ENCODE data around the gene SLC17A5.
"Not testable (repeated sequence)": the region's sequence is repeated elsewhere in the genome, so short reads cannot be mapped to it uniquely, and the experiment has no call there.

Gene SLC17A5

GRCh38 chr6:73653571-73654424 lies at the start of gene SLC17A5:
TSS of gene SLC17A5 (minus strand) at chr6:73653992. CDS start at chr6:73653886, 106 bp downstream.
- intact Hi-C loops (cut with micrococcal nuclease): loop anchor here (5.0 kb wide), 1 partner anchor 201 kb away; the partner anchor contains the start of gene CGAS
- peak within 1 kb of the TSS; percentile 95 for H3K27ac Mint-ChIP-seq
- H3K4me3 Mint-ChIP-seq: peak within 1 kb of the TSS; percentile 85
- peaks cover 13% of the 10 kb centered on the region for H3K4me1 Mint-ChIP-seq (ENCODE audit: low read depth)
- H3K27me3 Mint-ChIP-seq: no peaks in the 10 kb centered on the region
- H3K36me3 Mint-ChIP-seq (ENCODE audit: low read depth): peaks cover 36% of the 10 kb centered on the region
- H3K9me3 Mint-ChIP-seq: no peaks in the 10 kb centered on the region

GRCh38 chr6:73703466-73703865 lies 49.7 kb upstream of the SLC17A5 start:
- peaks cover 6% of the 10 kb centered on the region for H3K36me3 Mint-ChIP-seq (ENCODE audit: low read depth)
- no peaks in the 10 kb centered on the region for H3K27me3 Mint-ChIP-seq
- H3K9me3 Mint-ChIP-seq: no peaks in the 10 kb centered on the region

GRCh38 chr6:73702444-73702843 lies 48.7 kb upstream of the SLC17A5 start:
- H3K4me3 Mint-ChIP-seq: no peak overlapping the region
- H3K4me1 Mint-ChIP-seq (ENCODE audit: low read depth): peaks cover 10% of the 10 kb centered on the region
- no peaks in the 10 kb centered on the region for H3K9me3 Mint-ChIP-seq
- peaks cover 6% of the 10 kb centered on the region for H3K36me3 Mint-ChIP-seq (ENCODE audit: low read depth)
- no peaks in the 10 kb centered on the region for H3K27me3 Mint-ChIP-seq
- intact Hi-C loops (cut with micrococcal nuclease): no loop called here
- no peak overlapping the region for H3K27ac Mint-ChIP-seq

More at GRCh38 chr6:73703466-73703865, 49.7 kb upstream of the SLC17A5 start:
- intact Hi-C loops (cut with micrococcal nuclease): no loop called here
- no peak overlapping the region for H3K4me3 Mint-ChIP-seq
- peaks cover 5% of the 10 kb centered on the region for H3K4me1 Mint-ChIP-seq (ENCODE audit: low read depth)
- no peak overlapping the region for H3K27ac Mint-ChIP-seq

- no peak overlapping the region for H3K4me3 Mint-ChIP-seq
- peaks cover 6% of the 10 kb centered on the region for H3K36me3 Mint-ChIP-seq (ENCODE audit: low read depth)
- H3K4me1 Mint-ChIP-seq (ENCODE audit: low read depth): peaks cover 35% of the 10 kb centered on the region
- no peak overlapping the region for H3K27ac Mint-ChIP-seq
- no peaks in the 10 kb centered on the region for H3K9me3 Mint-ChIP-seq
- H3K27me3 Mint-ChIP-seq: no peaks in the 10 kb centered on the region
- intact Hi-C loops (cut with micrococcal nuclease): no loop called here
Measured at GRCh38 chr6:73699676-73700459, 46.1 kb upstream of the SLC17A5 start.

- intact Hi-C loops (cut with micrococcal nuclease): no loop called here
- Mint-ChIP-seq H3K27me3 (no peaks in the 10 kb centered on the region), H3K9me3 (peaks cover 10% of the 10 kb centered on the region), H3K27ac (peak overlapping the region; percentile 56), H3K4me3 (peak overlapping the region; percentile 57), H3K36me3 (ENCODE audit: low read depth) (peaks cover 5% of the 10 kb centered on the region), H3K4me1 (ENCODE audit: low read depth) (peaks cover 36% of the 10 kb centered on the region)
Measured at GRCh38 chr6:73696966-73697655, 43.3 kb upstream of the SLC17A5 start.

- H3K36me3 Mint-ChIP-seq (ENCODE audit: low read depth): no peaks in the 10 kb centered on the region
- H3K27ac Mint-ChIP-seq: peak within 1 kb of the TSS; percentile 91
- H3K9me3 Mint-ChIP-seq: peaks cover 10% of the 10 kb centered on the region
- H3K4me1 Mint-ChIP-seq (ENCODE audit: low read depth): peaks cover 40% of the 10 kb centered on the region
- intact Hi-C loops (cut with micrococcal nuclease): no loop called here
- H3K4me3 Mint-ChIP-seq: peak within 1 kb of the TSS; percentile 78
- no peaks in the 10 kb centered on the region for H3K27me3 Mint-ChIP-seq
Measured at GRCh38 chr6:73695619-73696421, 42.0 kb upstream of the SLC17A5 start, which contains the start of gene CD109. TSS of gene CD109 (plus strand) at chr6:73696203. CDS start at chr6:73696216, 13 bp downstream.

- no peaks in the 10 kb centered on the region for H3K36me3 Mint-ChIP-seq (ENCODE audit: low read depth)
- intact Hi-C loops (cut with micrococcal nuclease): no loop called here
- peak overlapping the region; percentile 91 for H3K27ac Mint-ChIP-seq
- H3K4me3 Mint-ChIP-seq: peak overlapping the region; percentile 78
- no peaks in the 10 kb centered on the region for H3K27me3 Mint-ChIP-seq
- H3K4me1 Mint-ChIP-seq (ENCODE audit: low read depth): peaks cover 49% of the 10 kb centered on the region
- peaks cover 10% of the 10 kb centered on the region for H3K9me3 Mint-ChIP-seq
Measured at GRCh38 chr6:73694711-73695411, 41.1 kb upstream of the SLC17A5 start.

- Mint-ChIP-seq H3K4me3 (no peak overlapping the region), H3K4me1 (ENCODE audit: low read depth) (peaks cover 37% of the 10 kb centered on the region), H3K9me3 (peaks cover 10% of the 10 kb centered on the region), H3K27me3 (no peaks in the 10 kb centered on the region), H3K27ac (no peak overlapping the region), H3K36me3 (ENCODE audit: low read depth) (no peaks in the 10 kb centered on the region)
- intact Hi-C loops (cut with micrococcal nuclease): no loop called here
Measured at GRCh38 chr6:73691512-73691911, 37.7 kb upstream of the SLC17A5 start.

GRCh38 chr6:73690056-73690455 lies 36.3 kb upstream of the SLC17A5 start:
- intact Hi-C loops (cut with micrococcal nuclease): no loop called here
- H3K27me3 Mint-ChIP-seq: no peaks in the 10 kb centered on the region
- peaks cover 23% of the 10 kb centered on the region for H3K4me1 Mint-ChIP-seq (ENCODE audit: low read depth)
- no peaks in the 10 kb centered on the region for H3K36me3 Mint-ChIP-seq (ENCODE audit: low read depth)
- no peak overlapping the region for H3K27ac Mint-ChIP-seq
- H3K9me3 Mint-ChIP-seq: peaks cover 10% of the 10 kb centered on the region
- H3K4me3 Mint-ChIP-seq: no peak overlapping the region

GRCh38 chr6:73688351-73688750 lies 34.6 kb upstream of the SLC17A5 start:
- intact Hi-C loops (cut with micrococcal nuclease): no loop called here

GRCh38 chr6:73683574-73683973 lies 29.8 kb upstream of the SLC17A5 start:
- intact Hi-C loops (cut with micrococcal nuclease); H3K4me1 Mint-ChIP-seq (ENCODE audit: low read depth); H3K4me3 Mint-ChIP-seq; H3K27ac Mint-ChIP-seq; H3K27me3 Mint-ChIP-seq; H3K36me3 Mint-ChIP-seq (ENCODE audit: low read depth): not testable (repeated sequence)
- peaks cover 12% of the 10 kb centered on the region for H3K9me3 Mint-ChIP-seq

More at GRCh38 chr6:73688351-73688750, 34.6 kb upstream of the SLC17A5 start:
- Mint-ChIP-seq H3K36me3 (ENCODE audit: low read depth) (no peaks in the 10 kb centered on the region), H3K4me1 (ENCODE audit: low read depth) (peaks cover 15% of the 10 kb centered on the region), H3K9me3 (peaks cover 13% of the 10 kb centered on the region), H3K4me3 (no peak overlapping the region), H3K27me3 (no peaks in the 10 kb centered on the region), H3K27ac (no peak overlapping the region)

- Mint-ChIP-seq H3K4me1 (ENCODE audit: low read depth) (no peaks in the 10 kb centered on the region), H3K36me3 (ENCODE audit: low read depth) (no peaks in the 10 kb centered on the region), H3K9me3 (peaks cover 12% of the 10 kb centered on the region), H3K27ac (no peak overlapping the region), H3K27me3 (no peaks in the 10 kb centered on the region), H3K4me3 (no peak overlapping the region)
- intact Hi-C loops (cut with micrococcal nuclease): no loop called here
Measured at GRCh38 chr6:73680289-73680918, 26.6 kb upstream of the SLC17A5 start.
